SU-DHL-6 (cell line): Measurements from ENCODE around the gene CYSRT1.

Source experiments
- EZH2phosphoT487 ChIP-seq: fragments of 200-600 bp; sonication (generic), shearing (Covaris generic); conservative IDR thresholded peaks from 2 replicates; pipeline ENCODE4 v1.6.1; 2018; ENCODE audit warnings: mild to moderate bottlenecking, antibody characterized with exemption, low read length, moderate library complexity, mixed read lengths
- TF ChIP-seq, protein P1 (sequence below): fragments of 200-600 bp; sonication (generic); IDR thresholded peaks from one replicate; pipeline ENCODE4 v1.5.1; 2017; ENCODE audit warnings: antibody characterized with exemption, mild to moderate bottlenecking, low read length, moderate library complexity; ENCODE audit not compliant: insufficient read depth, poor library complexity, severe bottlenecking

DNA sequence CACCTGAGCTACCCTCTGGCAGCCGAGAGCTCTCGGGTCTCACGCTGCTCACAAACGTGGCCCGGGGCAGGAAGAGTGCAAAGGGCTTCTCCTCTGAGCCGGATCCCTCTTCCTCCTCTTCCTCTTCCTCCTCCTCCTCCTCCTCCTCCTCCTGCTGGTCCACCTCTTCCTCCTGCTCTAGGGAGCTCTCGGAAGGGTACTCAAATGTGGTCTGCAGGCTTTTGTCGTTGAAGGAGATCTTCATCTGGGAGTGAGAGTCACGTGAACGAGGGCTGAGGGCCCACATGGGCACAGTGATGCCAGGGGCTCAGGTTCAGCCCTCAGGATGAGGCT, 32.6 kb upstream of the CYSRT1 start:
- TF ChIP-seq, protein P1, sequence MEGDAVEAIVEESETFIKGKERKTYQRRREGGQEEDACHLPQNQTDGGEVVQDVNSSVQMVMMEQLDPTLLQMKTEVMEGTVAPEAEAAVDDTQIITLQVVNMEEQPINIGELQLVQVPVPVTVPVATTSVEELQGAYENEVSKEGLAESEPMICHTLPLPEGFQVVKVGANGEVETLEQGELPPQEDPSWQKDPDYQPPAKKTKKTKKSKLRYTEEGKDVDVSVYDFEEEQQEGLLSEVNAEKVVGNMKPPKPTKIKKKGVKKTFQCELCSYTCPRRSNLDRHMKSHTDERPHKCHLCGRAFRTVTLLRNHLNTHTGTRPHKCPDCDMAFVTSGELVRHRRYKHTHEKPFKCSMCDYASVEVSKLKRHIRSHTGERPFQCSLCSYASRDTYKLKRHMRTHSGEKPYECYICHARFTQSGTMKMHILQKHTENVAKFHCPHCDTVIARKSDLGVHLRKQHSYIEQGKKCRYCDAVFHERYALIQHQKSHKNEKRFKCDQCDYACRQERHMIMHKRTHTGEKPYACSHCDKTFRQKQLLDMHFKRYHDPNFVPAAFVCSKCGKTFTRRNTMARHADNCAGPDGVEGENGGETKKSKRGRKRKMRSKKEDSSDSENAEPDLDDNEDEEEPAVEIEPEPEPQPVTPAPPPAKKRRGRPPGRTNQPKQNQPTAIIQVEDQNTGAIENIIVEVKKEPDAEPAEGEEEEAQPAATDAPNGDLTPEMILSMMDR: no peak
- TF ChIP-seq EZH2phosphoT487: no peak
